Erythroblast (primary cell): ENCODE measurements around the gene DHCR7.

Experiments used
- GATA1 ChIP-seq: IDR thresholded peaks from 2 replicates; pipeline ENCODE4 v1.6.1; 2011; ENCODE audit warnings: low read depth, mild to moderate bottlenecking, control low read depth, low read length, moderate library complexity
- POLR2A ChIP-seq: IDR thresholded peaks from 2 replicates; pipeline ENCODE4 v1.6.1; 2011; ENCODE audit warnings: mild to moderate bottlenecking, low read length

DNA sequence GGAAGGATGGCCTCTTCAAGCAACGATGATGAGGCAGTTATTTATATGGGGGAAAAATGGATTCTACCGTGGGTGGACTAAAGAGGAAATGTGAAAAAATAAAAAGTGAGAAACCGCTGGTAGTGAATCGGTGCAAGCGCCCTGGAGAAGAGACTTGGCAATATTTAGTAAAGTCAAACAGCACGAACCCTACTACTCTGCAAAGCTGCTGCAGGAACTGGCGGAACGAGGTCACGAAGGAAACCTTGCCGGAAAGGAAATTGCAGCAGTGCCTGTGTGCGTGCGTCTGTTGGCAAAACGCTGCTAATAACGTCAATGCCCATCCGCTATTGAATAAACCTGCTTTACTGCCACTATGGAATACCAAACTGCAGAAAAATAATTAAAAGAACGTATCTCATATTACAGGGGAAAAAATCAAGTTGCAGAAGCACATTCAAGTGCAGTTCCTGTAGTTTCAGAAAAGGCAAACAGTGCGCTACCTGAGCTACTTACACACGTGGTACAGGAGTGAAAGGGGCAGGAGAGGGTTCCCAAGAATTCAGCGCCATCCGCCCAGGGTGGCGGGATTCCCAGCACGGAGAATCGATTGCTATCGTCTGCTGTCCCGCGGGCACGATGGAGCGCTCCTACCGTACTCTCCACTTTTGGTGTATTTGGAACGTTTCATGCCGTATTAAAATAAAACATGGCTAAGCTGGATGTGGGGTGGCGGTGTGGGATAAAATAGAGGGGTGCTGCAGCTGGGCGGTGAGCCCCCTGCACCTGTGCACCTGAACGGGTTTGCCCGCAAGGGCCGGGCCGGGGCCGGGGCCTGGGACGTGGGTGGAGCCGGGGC is 4.2 kb upstream of the DHCR7 start:
- TF ChIP-seq POLR2A (no peak), GATA1 (no peak)
